Body of pancreas (tissue), 4 donors: ENCODE data around the gene AGPAT4.

Experiments used
- CTCF ChIP-seq, 7 experiments: fragments of 450-650 bp in 4 of 7; fragments of 200-600 bp in 3 of 7; sonication (generic) in 3 of 7; IDR thresholded peaks; one replicate each; pipeline ENCODE4 v1.5.1; 2016 to 2019; ENCODE audit warnings: antibody characterized with exemption in 7 of 7
- POLR2A ChIP-seq, 3 donors: fragments of 450-650 bp; IDR thresholded peaks; one replicate each; pipeline ENCODE4 v1.6.1; 2016; ENCODE audit warnings: antibody characterized with exemption in 3 of 3, mild to moderate bottlenecking in 2 of 3

- no peak for TF ChIP-seq POLR2A (IDR thresholded peaks at IDR 0.05)
- no peak for TF ChIP-seq CTCF (IDR thresholded peaks at IDR 0.05)
Measured at GRCh38 chr6:161281092-161281491, 7.2 kb upstream of the AGPAT4 start.
